Measurements from ENCODE around the gene FLYWCH2. TPM values are rescaled to one million over a fixed set of nuclear protein-coding genes. Genes with fewer than 3 reads are reported as not detected.

Gene FLYWCH2
- total RNA-seq, 2 experiments from 2014 or later, result 18.9 to 19.3 TPM

- Mint-ChIP-seq H3K4me3 (no peak overlapping the region), H3K9me3 (no peaks in the 10 kb centered on the region), H3K27ac (no peak overlapping the region), H3K36me3 (ENCODE audit: low read depth) (no peaks in the 10 kb centered on the region), H3K27me3 (no peaks in the 10 kb centered on the region), H3K4me1 (ENCODE audit: low read depth) (no peaks in the 10 kb centered on the region)
- no peak for ATAC-seq
- DNase-seq, result no peak
- TF ChIP-seq CTCF (IDR thresholded peaks at IDR 0.05), result no peak
- CTCF ChIA-PET, result no interaction called here
- POLR2A ChIA-PET, result no interaction called here
- intact Hi-C loops (cut with micrococcal nuclease), result no loop called here
Observed at GRCh38 chr16:2894231-2894630, 11.2 kb downstream of the FLYWCH2 start.

- no peak overlapping the region for H3K4me3 Mint-ChIP-seq
- DNase-seq, result no peak
- TF ChIP-seq CTCF (IDR thresholded peaks at IDR 0.05), result no peak
- no peaks in the 10 kb centered on the region for H3K36me3 Mint-ChIP-seq (ENCODE audit: low read depth)
- no peaks in the 10 kb centered on the region for H3K9me3 Mint-ChIP-seq
- H3K27me3 Mint-ChIP-seq, result no peaks in the 10 kb centered on the region
- ChIA-PET CTCF (interaction anchor here (0.8 kb wide), 1 partner anchor 24 kb away, joined by 3 read pairs; no protein-coding TSS in a partner anchor), POLR2A (no interaction called here)
- H3K27ac Mint-ChIP-seq, result no peak overlapping the region
- H3K4me1 Mint-ChIP-seq (ENCODE audit: low read depth), result no peaks in the 10 kb centered on the region
- ATAC-seq, result no peak
- intact Hi-C loops (cut with micrococcal nuclease), result no loop called here
Observed at GRCh38 chr16:2895813-2896212, 12.8 kb downstream of the FLYWCH2 start.

DNA sequence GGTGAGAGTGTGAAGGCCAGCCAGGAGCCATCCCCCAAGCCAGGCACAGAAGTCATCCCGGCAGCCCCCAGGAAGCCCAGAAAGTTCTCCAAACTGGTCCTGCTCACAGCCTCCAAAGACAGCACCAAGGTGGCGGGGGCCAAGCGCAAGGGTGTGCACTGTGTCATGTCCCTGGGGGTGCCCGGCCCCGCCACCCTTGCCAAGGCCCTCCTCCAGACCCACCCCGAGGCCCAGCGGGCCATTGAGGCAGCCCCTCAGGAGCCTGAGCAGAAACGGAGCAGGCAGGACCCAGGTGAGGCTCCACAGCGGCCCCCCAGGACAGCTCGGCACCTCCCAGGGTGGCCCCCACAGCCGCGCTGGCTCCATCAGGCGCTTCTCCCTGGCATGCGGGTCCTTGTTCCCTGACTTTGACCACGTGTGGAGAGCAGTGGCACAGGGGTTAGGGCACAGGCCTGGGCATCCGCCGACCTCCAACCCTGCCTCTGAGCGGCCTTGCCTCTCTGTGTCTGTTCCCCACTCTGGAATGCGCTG is 13.5 kb downstream of the FLYWCH2 start:
- no peaks in the 10 kb centered on the region for H3K36me3 Mint-ChIP-seq (ENCODE audit: low read depth)
- no peak for ATAC-seq
- CTCF ChIA-PET, result no interaction called here

GRCh38 chr16:2897110-2897509 is 14.1 kb downstream of the FLYWCH2 start:
- H3K36me3 Mint-ChIP-seq (ENCODE audit: low read depth), result no peaks in the 10 kb centered on the region
- intact Hi-C loops (cut with micrococcal nuclease), result no loop called here
- H3K4me3 Mint-ChIP-seq, result no peak overlapping the region
- no peak for DNase-seq
- no peaks in the 10 kb centered on the region for H3K27me3 Mint-ChIP-seq
- no peak for TF ChIP-seq CTCF (IDR thresholded peaks at IDR 0.05)
- ChIA-PET POLR2A (interaction anchor here (0.5 to 1.6 kb wide), 2 partner anchors 625 to 646 kb away, joined by 3 read pairs; partner anchors contain the start of gene ECI1), CTCF (interaction anchor here (0.7 kb wide), 1 partner anchor 59 kb away, joined by 4 read pairs; no protein-coding TSS in a partner anchor)
- H3K4me1 Mint-ChIP-seq (ENCODE audit: low read depth), result no peaks in the 10 kb centered on the region
- no peak for ATAC-seq
- H3K27ac Mint-ChIP-seq, result no peak overlapping the region
- H3K9me3 Mint-ChIP-seq, result no peaks in the 10 kb centered on the region

More for the DNA sequence above, 13.5 kb downstream of the FLYWCH2 start:
- H3K9me3 Mint-ChIP-seq, result no peaks in the 10 kb centered on the region
- POLR2A ChIA-PET, result interaction anchor here (1.6 kb wide), 1 partner anchor 645 kb away, joined by 3 read pairs; the partner anchor contains the start of gene ECI1
- no peak for DNase-seq
- intact Hi-C loops (cut with micrococcal nuclease), result no loop called here
- H3K27ac Mint-ChIP-seq, result no peak overlapping the region
- TF ChIP-seq CTCF (IDR thresholded peaks at IDR 0.05), result no peak
- H3K27me3 Mint-ChIP-seq, result no peaks in the 10 kb centered on the region
- no peaks in the 10 kb centered on the region for H3K4me1 Mint-ChIP-seq (ENCODE audit: low read depth)
- H3K4me3 Mint-ChIP-seq, result no peak overlapping the region

DNA sequence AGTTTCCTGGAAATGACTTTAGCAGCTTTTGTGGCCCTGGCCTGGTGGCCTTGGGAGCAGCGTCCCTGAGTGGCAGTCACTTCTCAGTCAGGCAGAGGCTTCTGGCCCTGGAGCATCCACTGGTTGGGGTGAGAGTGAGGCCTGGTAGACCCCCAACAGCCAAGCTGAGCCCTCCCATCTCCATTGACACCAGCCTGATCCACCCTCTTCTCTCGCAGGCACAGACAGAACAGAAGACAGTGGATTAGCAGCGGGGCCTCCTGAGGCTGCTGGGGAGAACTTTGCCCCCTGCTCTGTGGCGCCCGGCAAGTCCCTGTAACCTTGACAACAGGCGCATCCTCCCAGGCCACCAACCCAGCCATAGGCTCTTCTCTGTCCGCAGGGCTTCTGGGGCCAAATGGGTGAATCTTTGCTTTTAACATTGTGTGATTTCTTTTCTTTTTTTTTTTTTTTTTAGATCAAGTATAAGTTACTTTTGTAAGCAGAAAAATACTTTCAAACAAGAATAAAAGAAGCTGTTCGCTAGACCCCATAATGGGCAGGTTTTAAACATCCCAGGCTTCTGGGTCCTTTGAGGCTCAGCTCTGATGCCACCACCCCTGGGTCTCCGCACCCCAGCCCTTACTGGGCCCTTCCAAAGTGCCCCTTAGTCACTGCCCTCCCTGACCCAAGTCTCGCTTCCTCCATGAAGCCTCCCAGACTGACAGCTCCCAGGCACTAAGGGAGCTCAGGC is 16.0 kb downstream of the FLYWCH2 start:
- Mint-ChIP-seq H3K27ac (no peak overlapping the region), H3K9me3 (no peaks in the 10 kb centered on the region), H3K4me3 (no peak overlapping the region), H3K4me1 (ENCODE audit: low read depth) (peaks cover 4% of the 10 kb centered on the region), H3K27me3 (no peaks in the 10 kb centered on the region), H3K36me3 (ENCODE audit: low read depth) (no peaks in the 10 kb centered on the region)
- no peak for TF ChIP-seq CTCF (IDR thresholded peaks at IDR 0.05)
- ChIA-PET CTCF (interaction anchor here (1.0 to 2.4 kb wide), 2 partner anchors 21 to 28 kb away, joined by 3 to 9 read pairs; no protein-coding TSS in a partner anchor), POLR2A (interaction anchor here (0.9 kb wide), 1 partner anchor 177 kb away, joined by 3 read pairs; no protein-coding TSS in a partner anchor)
- intact Hi-C loops (cut with micrococcal nuclease), result no loop called here
- ATAC-seq (no peak), DNase-seq (no peak)

All from activated CD8-positive, alpha-beta T cell treated with anti-CD3 and anti-CD28 coated beads for 36 hours (primary cell).